HG03139 (cell line): ENCODE results near the gene MT1H.
"Not testable (repeated sequence)": the region's sequence is repeated elsewhere in the genome, so short reads cannot be mapped to it uniquely, and the experiment has no call there.

Experiments used
- ATAC-seq: cut with Tn5 transposase; IDR thresholded peaks from one replicate; pipeline ENCODE4 v1.9.1; 2021; ENCODE audit not compliant: unreplicated experiment

Gene MT1H

DNA sequence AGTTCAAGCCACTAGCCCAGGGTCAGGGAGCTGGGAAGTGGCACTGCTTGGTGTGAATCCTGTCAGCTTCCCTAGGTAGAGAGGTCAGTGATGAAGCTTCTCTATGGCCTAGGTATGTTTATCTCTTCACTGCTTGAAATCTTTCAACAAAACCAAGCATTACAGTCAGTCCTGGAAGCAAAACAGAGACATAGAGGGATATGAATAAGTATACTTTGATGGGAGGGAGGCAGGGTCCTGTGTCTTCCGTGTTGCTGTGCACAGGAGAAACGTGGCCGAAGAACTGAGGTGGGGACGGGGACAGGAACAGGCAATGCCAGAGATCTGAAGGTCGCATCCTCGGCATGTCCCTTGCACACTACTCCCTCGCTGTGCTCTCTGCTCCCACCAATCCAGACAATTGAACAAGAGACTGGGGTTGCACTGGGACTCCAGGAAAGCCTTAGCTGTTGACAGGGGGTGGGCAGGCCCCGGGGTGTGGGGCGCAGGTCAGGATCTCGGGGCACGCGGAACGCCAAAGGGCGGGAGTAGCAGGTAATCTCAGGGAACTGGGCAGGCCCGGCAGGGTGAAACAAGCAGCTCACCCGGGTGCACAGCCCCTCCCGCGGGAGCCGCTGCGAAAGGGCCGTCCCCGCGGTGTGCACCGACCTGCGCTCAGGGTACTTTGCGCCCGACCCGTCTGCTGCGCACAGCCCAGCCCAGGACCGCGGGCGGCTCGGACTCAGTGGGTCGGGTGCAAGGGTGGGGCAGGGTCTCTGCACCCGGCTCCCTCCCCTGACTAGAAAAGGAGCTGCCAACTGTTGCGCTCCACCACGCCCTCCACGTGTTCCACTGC is at the start of gene MT1H:
Gene MT1H (plus strand): TSS at position 810 of the 835 bp plus-strand sequence. CDS start 71 bp downstream, outside the sequence.
- ATAC-seq, result no peak

DNA sequence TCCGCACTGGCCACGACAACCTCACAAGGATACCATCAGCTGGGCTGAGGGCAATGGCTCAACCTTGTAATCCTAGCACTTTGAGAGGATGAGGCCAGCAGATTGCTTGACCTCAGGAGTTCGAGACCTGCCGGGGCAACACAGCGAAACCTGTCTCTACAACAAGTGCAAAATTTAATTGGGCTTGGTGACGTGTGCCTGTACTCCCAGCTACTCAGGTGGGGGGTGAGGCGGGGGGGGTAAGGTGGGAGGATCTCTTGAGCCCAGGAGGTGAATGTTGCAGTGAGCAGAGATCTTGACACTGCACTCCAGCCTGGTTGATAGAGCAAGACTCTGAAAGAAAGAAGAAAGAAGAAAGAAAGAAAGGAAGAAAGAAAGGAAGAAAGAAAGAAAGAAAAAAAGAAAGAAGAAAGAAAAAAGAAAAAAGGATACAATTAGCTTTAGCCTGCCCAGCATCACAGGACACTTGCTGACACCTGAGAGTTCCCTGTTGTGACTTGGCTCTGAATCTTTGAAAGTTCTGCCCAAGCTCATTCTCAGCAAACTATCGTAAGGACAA is 49.2 kb upstream of the MT1H start:
- ATAC-seq, result no peak

DNA sequence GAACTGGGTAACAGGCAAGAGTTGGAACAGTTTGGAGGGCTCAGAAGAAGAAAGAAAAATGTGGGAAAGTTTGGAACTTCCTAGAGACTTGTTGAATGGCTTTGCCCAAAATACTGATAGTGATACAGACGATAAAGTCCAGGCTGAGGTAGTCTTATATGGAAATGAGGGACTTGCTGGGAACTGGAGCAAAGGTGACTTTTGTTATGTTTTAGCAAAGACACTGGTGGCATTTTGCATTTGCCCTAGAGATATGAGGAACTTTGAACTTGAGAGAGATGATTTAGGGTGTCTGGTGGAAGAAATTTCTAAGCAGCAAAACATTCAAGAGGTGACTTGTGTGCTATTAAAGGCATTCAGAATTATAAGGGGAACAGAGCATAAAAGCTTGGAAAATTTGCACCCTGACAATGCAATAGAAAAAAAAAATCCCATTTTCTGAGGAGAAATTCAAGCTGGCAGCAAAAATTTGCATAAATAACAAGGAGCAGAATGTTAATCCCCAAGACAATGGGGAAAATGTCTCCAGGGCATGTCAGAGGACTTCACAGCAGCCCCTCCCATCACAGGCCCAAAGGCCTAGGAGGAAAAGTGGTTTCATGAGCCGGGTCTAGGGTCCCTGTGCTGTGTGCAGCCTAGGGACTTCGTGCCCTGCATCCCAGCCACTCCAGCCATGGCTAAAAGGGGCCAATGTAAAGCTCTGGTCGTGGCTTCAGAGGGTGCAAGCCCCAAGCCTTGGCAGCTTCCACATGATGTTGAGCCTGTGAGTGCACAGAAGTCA is 47.8 kb upstream of the MT1H start:
- ATAC-seq, result not testable (repeated sequence)

DNA sequence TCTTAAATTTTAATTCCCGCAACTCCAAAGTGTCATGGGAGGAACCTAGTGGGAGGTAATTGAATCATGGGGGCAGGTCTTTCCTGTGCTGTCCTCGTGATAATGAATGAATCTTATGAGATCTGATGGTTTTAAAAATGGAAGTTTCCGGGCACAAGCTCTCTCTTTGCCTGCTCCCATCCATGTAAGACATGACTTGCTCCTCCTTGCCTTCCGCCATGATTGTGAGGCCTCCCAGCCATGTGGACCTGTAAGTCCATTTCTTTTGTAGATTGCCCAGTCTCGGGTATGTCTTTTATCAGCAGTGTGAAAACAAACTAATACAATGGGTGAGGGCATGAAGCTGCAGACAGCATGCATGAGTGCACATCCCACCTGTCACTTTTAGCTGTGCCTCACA is 46.4 kb upstream of the MT1H start:
- not testable (repeated sequence) for ATAC-seq

DNA sequence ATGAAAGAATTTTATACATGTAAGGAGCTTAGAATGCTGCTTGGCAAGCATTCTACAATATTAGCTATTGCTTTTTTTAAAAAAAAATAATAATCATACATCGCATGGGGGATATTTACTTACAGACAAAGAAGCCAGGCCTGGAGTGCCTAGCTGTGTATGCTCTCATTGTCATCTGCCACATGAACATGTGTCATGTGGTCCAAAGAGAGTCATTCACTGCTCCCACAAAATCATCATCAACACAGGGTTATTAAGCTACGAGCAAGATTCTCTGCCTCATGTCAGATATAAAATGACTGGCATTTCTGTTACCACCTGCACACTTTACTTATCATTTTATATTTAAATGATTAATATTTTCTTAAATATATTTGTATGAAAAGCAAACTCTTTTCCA is 46.0 kb upstream of the MT1H start:
- no peak for ATAC-seq

DNA sequence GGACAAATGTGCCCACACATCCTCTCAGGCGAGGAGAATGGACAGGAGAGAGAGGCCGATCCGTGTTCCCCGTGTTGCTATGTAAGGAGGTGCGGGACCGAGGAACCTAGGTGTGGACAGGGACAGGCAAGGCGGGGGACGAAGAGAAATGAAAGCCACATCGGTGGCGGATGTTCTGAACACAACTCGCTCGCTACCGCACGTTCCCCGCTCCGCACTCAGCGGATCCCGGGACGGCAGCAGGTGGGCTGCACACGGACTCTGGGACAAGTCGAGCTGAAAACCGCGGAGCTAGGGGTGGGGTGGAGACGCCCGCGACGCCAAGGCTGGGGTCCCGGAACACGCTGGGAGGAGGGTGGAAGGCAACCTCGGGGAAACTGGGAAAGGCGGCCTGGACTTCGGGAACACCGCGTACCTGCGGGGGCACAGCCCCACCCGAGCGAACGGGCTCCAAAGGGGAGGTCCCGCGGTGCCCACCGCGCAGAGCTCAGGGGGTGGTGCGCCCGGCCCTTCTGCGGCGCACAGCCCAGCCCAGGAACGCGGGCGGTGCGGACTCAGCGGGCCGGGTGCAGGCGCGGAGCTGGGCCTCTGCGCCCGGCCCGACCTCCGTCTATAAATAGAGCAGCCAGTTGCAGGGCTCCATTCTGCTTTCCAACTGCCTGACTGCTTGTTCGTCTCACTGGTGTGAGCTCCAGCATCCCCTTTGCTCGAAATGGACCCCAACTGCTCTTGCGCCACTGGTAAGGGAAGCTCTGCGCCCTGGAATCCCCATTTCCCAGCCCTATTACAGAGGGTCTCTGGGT is 44.3 kb upstream of the MT1H start, which contains the start of gene MT1E:
Gene MT1E (plus strand): TSS at position 642 of the 803 bp plus-strand sequence. CDS start 71 bp downstream, at position 713.
- no peak for ATAC-seq

DNA sequence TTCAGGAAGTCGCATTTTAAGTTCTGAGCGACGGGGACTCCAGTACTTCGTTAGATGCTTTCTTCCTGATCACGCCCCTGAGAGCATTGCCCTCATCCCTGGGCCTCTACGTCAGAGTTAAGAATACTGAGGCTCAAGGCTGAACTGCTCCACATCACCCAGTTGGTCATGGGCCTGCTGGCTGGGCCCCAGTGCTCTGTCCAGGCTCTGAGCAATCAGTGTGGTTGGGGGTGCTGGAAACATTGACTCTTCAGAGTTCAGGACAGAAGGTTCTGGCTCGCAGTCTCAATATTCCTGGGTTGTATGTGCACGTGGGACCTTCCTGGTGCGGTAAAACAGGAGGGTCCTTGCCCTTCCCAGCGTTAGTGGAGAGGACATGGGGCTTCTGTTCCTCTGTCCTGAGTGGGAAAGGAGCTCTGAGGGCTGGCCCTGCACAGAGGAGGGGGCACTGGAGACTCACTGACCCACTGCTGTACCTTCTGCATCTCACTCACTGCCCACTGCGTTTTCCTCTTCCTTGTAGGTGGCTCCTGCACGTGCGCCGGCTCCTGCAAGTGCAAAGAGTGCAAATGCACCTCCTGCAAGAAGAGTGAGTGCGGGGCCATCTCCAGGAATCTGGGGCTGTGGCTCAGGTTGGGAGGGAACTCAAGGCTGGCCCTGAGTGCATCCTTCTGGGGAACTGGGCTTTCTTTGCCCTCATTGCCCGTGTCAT is 43.5 kb upstream of the MT1H start:
- ATAC-seq, result no peak

DNA sequence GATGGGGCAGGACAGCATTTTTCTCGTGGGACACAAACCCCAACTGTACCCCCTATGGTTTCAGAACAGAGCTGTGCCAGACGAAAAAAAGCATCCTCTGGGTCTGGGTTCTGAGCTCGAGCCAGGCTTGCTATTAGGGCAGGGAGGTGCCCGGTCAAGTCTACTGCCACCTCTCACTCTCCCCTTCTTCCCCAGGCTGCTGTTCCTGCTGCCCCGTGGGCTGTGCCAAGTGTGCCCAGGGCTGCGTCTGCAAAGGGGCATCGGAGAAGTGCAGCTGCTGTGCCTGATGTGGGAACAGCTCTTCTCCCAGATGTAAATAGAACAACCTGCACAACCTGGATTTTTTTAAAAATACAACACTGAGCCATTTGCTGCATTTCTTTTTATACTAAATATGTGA is 42.9 kb upstream of the MT1H start:
- ATAC-seq, result no peak

DNA sequence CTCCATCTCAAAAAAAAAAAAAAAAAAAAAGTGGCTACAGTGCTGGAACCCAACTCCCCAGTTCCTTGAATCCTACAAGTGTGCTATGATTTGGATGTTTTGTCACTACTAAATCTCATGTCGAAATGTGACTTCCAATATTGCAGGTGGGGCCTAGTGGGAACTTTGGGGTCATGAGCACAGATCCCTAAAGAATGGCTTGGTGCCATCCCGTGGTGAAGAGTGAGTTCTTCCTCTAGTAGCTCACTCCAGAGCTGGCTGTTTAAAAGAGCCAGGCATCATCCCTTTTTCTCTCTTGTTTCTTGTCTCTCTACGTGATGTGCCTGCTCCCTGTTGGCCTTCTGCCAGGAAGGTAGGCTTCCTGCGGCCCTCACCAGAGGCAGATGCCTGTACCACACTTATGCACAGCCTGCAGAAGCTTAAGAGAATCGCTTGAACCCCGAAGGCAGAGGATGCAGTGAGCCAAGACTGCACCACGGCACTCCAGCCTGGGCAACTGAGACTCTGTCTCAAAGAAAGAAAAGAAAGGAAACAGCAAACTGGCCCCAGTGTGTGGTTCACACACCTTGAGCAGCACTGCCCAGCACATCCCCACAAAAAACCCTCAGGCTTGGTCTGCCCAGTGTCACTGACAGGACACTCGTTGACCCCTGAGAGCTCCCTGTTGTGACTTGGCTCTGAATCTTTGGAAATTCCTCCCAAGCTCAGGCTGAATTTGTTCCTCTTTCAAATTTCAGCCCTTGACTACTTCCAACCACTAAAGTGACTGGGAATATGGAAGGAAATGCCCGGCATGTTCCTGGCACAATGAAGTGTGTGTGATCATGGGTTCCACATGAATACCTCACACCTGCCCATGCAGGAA is 40.9 kb upstream of the MT1H start:
- ATAC-seq, result no peak

DNA sequence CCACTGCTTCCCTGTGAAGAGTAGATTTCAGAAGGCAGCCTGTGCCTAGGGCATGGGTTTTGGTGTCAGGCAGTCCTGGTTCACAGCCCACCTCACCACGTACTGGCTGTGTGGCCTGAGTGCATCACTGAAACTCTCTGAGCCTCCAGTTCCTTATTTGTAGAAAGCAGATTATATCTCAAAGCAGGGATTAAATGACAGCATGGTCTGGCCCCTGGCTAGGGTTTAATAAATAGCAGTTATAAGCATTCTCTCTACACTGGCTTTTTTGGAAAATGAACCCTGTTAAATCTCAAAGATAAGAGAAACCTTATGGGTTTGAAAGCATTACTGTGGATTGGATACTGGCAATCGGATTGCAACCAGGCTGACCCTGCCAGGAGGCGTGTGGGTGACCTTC is 40.1 kb upstream of the MT1H start:
- ATAC-seq, result no peak

DNA sequence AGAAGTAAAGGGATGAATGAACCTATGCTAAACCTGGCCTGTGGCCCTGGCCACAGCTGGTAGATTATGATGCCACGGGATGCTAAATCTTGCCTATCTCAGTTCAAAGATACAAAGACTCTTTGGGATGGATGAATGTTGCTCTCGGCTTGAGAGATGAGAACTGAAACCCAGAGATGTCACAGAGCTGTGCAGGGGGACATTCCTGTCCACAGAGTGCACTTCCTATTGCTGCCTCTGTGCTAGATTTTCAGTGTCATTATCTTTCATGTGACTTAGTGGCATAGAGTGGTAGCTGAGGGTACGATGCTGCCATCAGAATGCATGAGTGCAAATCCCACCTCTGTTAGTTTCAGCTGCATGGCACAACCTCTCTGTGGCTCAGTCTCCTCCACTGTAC is 39.5 kb upstream of the MT1H start:
- ATAC-seq, result peak; percentile 60

DNA sequence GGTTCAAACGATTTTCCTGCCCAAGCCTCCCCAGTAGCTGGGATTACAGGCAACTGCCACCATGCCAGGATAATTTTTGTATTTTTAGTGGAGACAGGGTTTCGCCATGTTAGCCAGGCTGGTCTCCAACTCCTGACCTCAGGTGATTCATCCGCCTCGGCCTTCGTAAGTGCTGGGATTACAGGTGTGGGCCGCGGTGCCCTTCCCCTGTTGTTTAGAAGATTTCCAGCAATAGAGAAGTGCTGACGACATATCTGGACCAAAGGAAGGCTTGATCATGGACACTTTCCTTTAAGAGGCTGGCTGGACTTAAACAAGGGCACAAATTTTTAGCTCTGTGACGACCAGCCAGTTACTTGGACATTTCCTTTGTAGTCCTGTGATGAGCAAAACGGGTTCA is 38.4 kb upstream of the MT1H start:
- ATAC-seq, result no peak

DNA sequence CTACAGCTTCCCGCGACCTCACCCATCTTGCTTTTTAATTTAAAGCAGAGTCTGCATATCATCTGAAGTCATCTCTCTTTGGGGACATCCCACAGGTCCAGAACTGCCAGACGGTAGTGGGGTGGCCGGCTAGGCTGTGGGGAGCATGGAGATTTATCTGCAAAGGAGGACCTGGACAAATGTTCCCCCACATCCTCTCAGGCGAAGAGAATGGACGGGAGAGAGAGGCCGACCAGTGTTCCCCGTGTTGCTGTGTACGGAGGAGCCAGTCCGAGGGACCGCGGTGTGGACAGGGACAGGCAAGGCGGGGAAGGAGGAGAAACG is 37.8 kb upstream of the MT1H start:
- no peak for ATAC-seq

DNA sequence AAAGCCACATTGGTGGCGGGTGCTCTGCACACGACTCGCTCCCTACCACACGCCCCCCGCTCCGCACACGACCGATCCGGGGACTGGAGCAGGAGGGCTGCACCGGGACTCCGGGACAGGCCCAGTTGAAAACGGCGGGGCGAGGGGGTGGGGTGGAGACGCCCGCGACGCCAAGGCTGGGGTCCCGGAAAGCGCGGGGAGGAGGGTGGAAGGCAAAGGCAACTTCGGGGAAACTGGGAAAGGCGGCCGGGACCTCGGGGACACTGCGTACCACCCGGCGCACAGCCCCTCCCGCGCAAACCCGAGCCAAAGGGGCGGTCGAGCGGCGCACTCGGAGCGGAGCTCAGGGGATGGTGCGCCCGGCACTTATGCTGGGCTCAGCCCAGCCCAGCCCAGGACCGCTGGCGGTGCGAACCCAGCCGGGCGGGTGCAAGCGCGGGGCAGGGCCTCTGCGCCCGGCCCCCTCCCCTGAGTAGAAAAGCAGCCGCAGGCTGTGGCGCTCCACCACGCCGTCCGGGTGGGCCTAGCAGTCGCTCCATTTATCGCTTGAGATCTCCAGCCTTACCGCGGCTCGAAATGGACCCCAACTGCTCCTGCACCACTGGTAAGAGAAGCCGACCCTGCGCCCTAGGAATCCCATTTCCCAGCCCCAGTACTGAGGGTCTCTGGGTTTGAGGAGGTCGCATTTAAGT is 37.3 kb upstream of the MT1H start, which contains the start of gene MT1M:
Gene MT1M (plus strand): TSS at position 504 of the 692 bp plus-strand sequence. CDS start 73 bp downstream, at position 577.
- no peak for ATAC-seq

DNA sequence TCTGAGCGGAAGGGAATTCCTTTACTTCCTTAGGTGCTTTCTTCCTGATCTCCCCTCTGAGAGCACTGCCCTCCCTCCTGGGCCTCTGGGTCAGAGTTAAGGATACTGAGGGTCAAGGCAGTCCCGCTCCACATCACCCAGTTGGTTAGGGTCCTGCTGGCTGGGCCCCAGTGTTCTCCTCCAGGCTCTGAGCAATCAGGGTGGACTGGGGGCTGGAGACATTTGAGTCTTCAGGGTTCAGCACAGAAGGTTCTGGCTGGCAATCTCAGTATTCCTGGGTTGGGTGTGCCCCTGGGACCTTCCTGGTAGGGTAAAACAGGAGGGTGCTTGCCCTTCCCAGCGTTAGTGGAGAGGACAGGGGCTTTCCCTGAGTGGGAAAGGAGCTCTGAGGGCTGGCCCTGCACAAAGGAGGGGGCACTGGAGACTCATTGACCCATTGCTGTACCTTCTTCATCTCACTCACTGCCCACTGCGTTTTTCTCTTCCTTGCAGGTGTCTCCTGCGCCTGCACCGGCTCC is 36.7 kb upstream of the MT1H start:
- ATAC-seq, result no peak

DNA sequence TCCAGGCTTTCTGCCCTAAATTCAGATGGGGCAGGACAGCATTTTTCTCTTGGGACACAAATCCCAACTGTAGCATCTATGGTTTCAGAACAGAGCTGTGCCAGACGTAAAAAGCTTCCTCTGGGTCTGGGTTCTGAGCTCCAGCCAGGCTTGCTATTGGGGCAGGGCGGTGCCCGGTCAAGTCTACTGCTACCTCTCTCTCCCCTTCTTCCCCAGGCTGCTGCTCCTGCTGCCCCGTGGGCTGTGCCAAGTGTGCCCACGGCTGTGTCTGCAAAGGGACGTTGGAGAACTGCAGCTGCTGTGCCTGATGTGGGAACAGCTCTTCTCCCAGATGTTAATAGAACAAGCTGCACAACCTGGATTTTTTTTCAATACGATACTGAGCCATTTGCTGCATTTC is 36.1 kb upstream of the MT1H start:
- ATAC-seq, result no peak

DNA sequence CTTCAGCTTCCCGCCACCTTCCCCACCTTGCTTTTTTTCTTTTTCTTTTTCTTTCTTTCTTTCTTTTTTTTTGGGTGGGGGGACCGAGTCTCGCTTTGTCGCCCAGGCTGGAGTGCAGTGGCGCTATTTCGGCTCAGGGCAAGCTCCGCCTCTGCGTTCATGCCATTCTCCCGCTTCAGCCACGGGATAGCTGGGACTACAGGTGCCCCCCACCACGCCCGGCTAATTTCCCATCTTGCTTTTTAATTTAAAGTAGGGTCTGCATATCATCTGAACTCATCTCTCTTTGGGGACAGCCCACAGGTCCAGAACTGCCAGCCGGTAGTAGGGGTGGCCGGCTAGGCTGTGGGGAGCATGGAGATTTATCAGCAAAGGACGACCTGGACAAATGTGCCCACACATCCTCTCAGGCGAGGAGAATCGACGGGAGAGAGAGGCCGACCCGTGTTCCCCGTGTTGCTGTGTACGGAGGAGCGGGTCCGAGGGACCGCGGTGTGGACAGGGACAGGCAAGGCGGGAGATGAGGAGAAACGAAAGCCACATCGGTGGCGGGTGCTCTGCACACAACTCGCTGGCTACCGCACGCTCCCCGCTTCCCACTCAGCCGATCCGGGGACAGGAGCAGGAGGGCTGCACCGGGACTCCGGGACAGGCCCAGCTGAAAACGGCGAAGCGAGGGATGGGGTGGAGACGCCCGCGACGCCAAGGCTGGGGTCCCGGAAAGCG is 34.7 kb upstream of the MT1H start:
- no peak for ATAC-seq

DNA sequence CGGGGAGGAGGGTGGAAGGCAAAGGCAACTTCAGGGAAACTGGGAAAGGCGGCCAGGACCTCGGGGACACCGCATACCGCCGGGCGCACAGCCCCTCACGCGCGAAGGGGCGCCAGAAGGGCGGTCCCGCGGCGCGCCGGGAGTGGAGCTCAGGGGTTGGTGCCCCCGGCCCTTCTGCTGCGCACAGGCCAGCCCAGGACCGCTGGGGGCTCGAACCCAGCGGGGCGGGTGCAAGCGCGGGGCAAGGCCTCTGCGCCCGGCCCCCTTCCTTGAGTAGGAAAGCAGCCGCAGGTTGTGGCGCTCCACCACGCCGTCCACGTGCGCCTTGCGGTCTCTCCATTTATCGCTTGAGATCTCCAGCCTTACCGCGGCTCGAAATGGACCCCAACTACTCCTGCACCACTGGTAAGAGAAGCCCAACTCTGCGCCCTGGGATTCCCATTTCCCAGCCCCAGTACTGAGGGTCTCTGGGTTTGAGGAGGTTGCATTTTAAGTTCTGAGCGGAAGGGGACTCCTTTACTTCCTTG is 34.1 kb upstream of the MT1H start:
- ATAC-seq, result no peak
